ENCODE results near the gene NOTUM.
"Not testable (repeated sequence)": the region's sequence is repeated elsewhere in the genome, so short reads cannot be mapped to it uniquely, and the experiment has no call there.

Gene NOTUM

GRCh38 chr17:81922566-81923301, 38.3 kb downstream of the NOTUM start:
- DNase-seq, result no peak

GRCh38 chr17:81921996-81922565, 38.9 kb downstream of the NOTUM start:
- DNase-seq, result no peak

GRCh38 chr17:81921537-81921862, 39.5 kb downstream of the NOTUM start:
- DNase-seq, result no peak

- DNase-seq, result no peak
Measured at GRCh38 chr17:81920612-81921536, 40.1 kb downstream of the NOTUM start.

- no peak for DNase-seq
Measured at GRCh38 chr17:81918832-81919545, 42.0 kb downstream of the NOTUM start.

GRCh38 chr17:81918333-81918669, 42.7 kb downstream of the NOTUM start:
- DNase-seq, result not testable (repeated sequence)

- peak; percentile 89 for DNase-seq
Measured at GRCh38 chr17:81917565-81918332, 43.2 kb downstream of the NOTUM start, which contains the start of gene SIRT7. SIRT7 (minus strand) TSS chr17:81918176; CDS start chr17:81918131, 45 bp downstream.

- DNase-seq, result no peak
Measured at GRCh38 chr17:81916234-81917001, 44.6 kb downstream of the NOTUM start.

- DNase-seq, result no peak
Measured at GRCh38 chr17:81915331-81915730, 45.7 kb downstream of the NOTUM start.

GRCh38 chr17:81914103-81914850, 46.7 kb downstream of the NOTUM start:
- no peak for DNase-seq

- DNase-seq, result no peak
Measured at GRCh38 chr17:81913394-81914102, 47.4 kb downstream of the NOTUM start.

GRCh38 chr17:81912441-81913309, 48.3 kb downstream of the NOTUM start:
- no peak for DNase-seq

- DNase-seq, result no peak
Measured at GRCh38 chr17:81911969-81912368, 49.0 kb downstream of the NOTUM start.

GRCh38 chr17:81911277-81911961, 49.6 kb downstream of the NOTUM start, which contains the start of gene PCYT2:
PCYT2 (minus strand) TSS chr17:81911399; CDS start chr17:81911355, 44 bp downstream.
- DNase-seq, result peak; percentile 98

GRCh38 chr17:81910840-81911276, 50.1 kb downstream of the NOTUM start:
- no peak for DNase-seq

- no peak for DNase-seq
Measured at GRCh38 chr17:81909966-81910839, 50.8 kb downstream of the NOTUM start.

- DNase-seq, result no peak
Measured at GRCh38 chr17:81909231-81909630, 51.8 kb downstream of the NOTUM start.
